HepG2 (cell line): ENCODE results near the gene TEFM.

Experiments
- CTCF ChIP-seq: sonication (generic); formaldehyde crosslinking; IDR thresholded peaks from 2 replicates; pipeline ENCODE4 v1.5.0; 2020; ENCODE audit warnings: mild to moderate bottlenecking, missing genetic modification reagents, moderate library complexity
- EZH2 ChIP-seq: conservative IDR thresholded peaks from 2 replicates; pipeline ENCODE4 v1.6.1; 2012; ENCODE audit warnings: mild to moderate bottlenecking, low read depth, low read length, moderate library complexity
- GATA4 ChIP-seq: sonication (generic); IDR thresholded peaks from 2 replicates; pipeline ENCODE4 v1.6.1; 2016; ENCODE audit warnings: antibody characterized with exemption, low read depth, borderline replicate concordance
- GTF2F1 ChIP-seq: fragments of 150-350 bp; IDR thresholded peaks from 2 replicates; pipeline ENCODE4 v1.6.1; 2014; ENCODE audit warnings: low read length
- JUND ChIP-seq: sonication (generic); formaldehyde crosslinking; IDR thresholded peaks from 2 replicates; pipeline ENCODE4 v1.8.0; 2022; ENCODE audit warnings: mild to moderate bottlenecking, missing genetic modification reagents
- MAFK ChIP-seq, 2 experiments: IDR thresholded peaks in 1 of 2; conservative IDR thresholded peaks in 1 of 2; 2 replicates each; pipeline ENCODE4 v1.6.1; 2011; ENCODE audit warnings: improper control_type of control experiment in 2 of 2, low read length in 2 of 2
- MAZ ChIP-seq, 2 experiments: sonication (generic) in 1 of 2; formaldehyde crosslinking in 1 of 2; IDR thresholded peaks; 2 replicates each; pipeline versions ENCODE4 v1.5.0 to v1.6.1; 2012 to 2020; ENCODE audit warnings: low read depth in 2 of 2, mild to moderate bottlenecking in 2 of 2, borderline replicate concordance in 1 of 2, improper control_type of control experiment in 1 of 2, low read length in 1 of 2, missing genetic modification reagents in 1 of 2, moderate library complexity in 1 of 2
- NFRKB ChIP-seq: fragments of 450-650 bp; IDR thresholded peaks from 2 replicates; pipeline ENCODE4 v1.6.1; 2017
- POLR2AphosphoS5 ChIP-seq: IDR thresholded peaks from 2 replicates; pipeline ENCODE4 v1.6.1; 2012; ENCODE audit warnings: low read depth, low read length
- PTBP1 ChIP-seq: fragments of 200-400 bp; formaldehyde crosslinking; IDR thresholded peaks from 2 replicates; pipeline ENCODE4 v1.6.1; 2018; ENCODE audit warnings: low read length, low read depth; ENCODE audit not compliant: poor library complexity, severe bottlenecking
- ZNF121 ChIP-seq: sonication (generic); formaldehyde crosslinking; IDR thresholded peaks from 2 replicates; pipeline ENCODE4 v1.5.0; 2020; ENCODE audit warnings: mild to moderate bottlenecking, missing genetic modification reagents
- ZNF460 ChIP-seq: sonication (generic); formaldehyde crosslinking; IDR thresholded peaks from 2 replicates; pipeline ENCODE4 v1.5.1; 2020; ENCODE audit warnings: missing genetic modification reagents, mild to moderate bottlenecking, borderline replicate concordance
- TF ChIP-seq, protein P1 (sequence below): sonication (generic); formaldehyde crosslinking; IDR thresholded peaks from 2 replicates; pipeline ENCODE4 v1.8.1; 2023; ENCODE audit warnings: mild to moderate bottlenecking, inconsistent platforms, moderate library complexity, missing genetic modification reagents, borderline replicate concordance

GRCh38 chr17:30905742-30906100, 317 bp downstream of the TEFM start:
- no peak for TF ChIP-seq GTF2F1
- TF ChIP-seq, protein P1, sequence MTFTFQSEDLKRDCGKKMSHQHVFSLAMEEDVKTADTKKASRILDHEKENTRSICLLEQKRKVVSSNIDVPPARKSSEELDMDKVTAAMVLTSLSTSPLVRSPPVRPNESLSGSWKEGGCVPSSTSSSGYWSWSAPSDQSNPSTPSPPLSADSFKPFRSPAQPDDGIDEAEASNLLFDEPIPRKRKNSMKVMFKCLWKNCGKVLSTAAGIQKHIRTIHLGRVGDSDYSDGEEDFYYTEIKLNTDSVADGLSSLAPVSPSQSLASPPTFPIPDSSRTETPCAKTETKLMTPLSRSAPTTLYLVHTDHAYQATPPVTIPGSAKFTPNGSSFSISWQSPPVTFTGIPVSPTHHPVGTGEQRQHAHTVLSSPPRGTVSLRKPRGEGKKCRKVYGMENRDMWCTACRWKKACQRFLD (CRISPR knock-in tag) = no peak
- no peak for TF ChIP-seq ZNF460 (CRISPR knock-in tag)
- no peak for TF ChIP-seq ZNF121 (CRISPR knock-in tag)
- TF ChIP-seq CTCF (CRISPR knock-in tag) = no peak
- no peak for TF ChIP-seq NFRKB
- TF ChIP-seq POLR2AphosphoS5 = no peak
- no peak for TF ChIP-seq MAZ (IDR thresholded peaks at IDR 0.05; ENCODE audit: borderline replicate concordance, low read depth, low read length)
- no peak for TF ChIP-seq MAZ (CRISPR knock-in tag; IDR thresholded peaks at IDR 0.05; ENCODE audit: low read depth)
- no peak for TF ChIP-seq PTBP1
- TF ChIP-seq JUND (CRISPR knock-in tag) = no peak
- TF ChIP-seq EZH2 = no peak
- no peak for TF ChIP-seq GATA4
- no peak; a peak in 1 of 4 replicates for TF ChIP-seq MAFK (conservative IDR thresholded peaks at IDR 0.05 in 1 of 2, IDR thresholded peaks at IDR 0.05 in 1 of 2; ENCODE audit: low read length in 2 of 2)
